ENCODE results near the gene SMYD4.
A peak's percentile ranks its signal among the peaks of the same experiment; 100 is the strongest.
"Not testable (repeated sequence)": the region's sequence is repeated elsewhere in the genome, so short reads cannot be mapped to it uniquely, and the experiment has no call there.

SMYD4 gene, protein sequence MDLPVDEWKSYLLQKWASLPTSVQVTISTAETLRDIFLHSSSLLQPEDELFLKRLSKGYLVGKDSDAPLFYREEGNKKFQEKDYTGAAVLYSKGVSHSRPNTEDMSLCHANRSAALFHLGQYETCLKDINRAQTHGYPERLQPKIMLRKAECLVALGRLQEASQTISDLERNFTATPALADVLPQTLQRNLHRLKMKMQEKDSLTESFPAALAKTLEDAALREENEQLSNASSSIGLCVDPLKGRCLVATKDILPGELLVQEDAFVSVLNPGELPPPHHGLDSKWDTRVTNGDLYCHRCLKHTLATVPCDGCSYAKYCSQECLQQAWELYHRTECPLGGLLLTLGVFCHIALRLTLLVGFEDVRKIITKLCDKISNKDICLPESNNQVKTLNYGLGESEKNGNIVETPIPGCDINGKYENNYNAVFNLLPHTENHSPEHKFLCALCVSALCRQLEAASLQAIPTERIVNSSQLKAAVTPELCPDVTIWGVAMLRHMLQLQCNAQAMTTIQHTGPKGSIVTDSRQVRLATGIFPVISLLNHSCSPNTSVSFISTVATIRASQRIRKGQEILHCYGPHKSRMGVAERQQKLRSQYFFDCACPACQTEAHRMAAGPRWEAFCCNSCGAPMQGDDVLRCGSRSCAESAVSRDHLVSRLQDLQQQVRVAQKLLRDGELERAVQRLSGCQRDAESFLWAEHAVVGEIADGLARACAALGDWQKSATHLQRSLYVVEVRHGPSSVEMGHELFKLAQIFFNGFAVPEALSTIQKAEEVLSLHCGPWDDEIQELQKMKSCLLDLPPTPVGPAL
- total RNA-seq: 28.3 to 68.3 (median 43.5) reads per million in 4 experiments

- DNase-seq: peak; percentile 83
Observed at GRCh38 chr17:1829592-1830257, at the start of gene SMYD4, which contains the start of gene RPA1. TSS of gene SMYD4 (minus strand) at chr17:1829902. CDS start at chr17:1827994, 1,908 bp downstream. TSS of gene RPA1 (plus strand) at chr17:1830005. CDS start at chr17:1830094, 89 bp downstream.

DNA sequence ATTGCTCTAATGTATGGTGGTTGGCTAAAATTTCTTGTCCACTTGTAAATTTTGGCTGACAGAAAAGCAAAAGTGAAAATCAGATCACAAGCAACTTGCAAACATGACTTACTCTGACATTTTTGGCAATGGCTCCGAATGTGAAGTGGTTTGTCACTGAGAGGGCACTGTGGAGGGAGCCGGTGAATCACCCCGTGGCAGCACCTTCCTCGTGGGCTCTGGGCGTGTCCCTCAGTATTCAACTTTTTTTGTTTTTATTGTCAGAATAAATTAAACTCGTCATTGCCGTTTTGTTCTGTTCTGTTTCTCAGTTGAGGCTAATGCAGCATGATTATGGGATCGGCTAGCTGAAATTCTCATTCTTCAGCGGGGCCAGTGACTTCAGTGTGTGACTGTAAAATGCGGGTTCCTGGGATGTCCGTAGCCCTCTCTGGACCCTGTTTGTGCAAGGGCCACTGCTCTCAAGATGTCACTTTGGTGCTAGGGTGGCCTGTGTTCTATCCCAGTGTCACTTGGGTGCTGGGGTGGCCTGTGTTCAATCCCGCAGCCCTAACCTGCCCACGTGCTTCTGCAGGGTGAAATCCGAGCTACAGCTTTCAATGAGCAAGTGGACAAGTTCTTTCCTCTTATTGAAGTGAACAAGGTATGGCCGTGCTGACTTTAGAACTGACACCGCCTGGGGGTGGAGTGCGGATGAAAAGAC, 48.9 kb upstream of the SMYD4 start:
- no peak for DNase-seq

DNA sequence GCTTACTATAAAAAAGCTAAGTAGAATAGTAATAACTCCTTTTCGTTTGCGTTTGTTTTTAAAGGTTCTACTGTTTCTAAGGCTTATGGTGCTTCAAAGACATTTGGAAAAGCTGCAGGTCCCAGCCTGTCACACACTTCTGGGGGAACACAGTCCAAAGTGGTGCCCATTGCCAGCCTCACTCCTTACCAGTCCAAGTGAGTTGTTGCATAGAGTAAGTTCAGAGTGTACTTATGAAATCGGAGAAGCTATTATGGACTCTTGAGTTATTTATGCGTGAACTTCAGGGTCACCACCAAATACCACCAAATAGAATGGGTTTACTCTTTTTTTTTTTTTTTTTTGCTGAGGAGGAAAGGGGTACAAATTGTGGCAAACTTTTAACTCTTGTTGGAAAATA, 45.9 kb upstream of the SMYD4 start:
- no peak for DNase-seq

- no peak for DNase-seq
Observed at GRCh38 chr17:1873418-1873817, 43.7 kb upstream of the SMYD4 start.

DNA sequence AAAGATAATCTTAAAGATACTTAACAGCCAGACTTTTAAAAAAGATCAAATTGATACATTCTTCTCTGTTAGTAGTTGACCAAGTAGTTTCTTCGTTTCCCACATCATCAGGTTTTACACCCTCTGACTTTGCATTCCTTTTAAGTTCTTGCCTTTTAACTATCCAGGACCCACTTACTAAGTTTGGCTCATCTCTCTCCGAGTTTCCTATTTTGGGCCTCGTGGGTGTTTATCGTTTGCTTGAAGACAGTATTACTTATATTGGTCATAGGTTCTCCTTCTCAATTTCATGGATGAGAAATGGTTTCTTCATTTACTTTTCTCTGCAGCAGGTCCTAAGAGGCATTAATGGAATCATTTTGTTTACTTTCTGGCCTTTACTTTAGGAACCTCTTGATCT, 43.3 kb upstream of the SMYD4 start:
- no peak for DNase-seq

- DNase-seq: no peak
Observed at GRCh38 chr17:1872254-1872653, 42.6 kb upstream of the SMYD4 start.

- no peak for DNase-seq
Observed at GRCh38 chr17:1871756-1872155, 42.1 kb upstream of the SMYD4 start.

DNA sequence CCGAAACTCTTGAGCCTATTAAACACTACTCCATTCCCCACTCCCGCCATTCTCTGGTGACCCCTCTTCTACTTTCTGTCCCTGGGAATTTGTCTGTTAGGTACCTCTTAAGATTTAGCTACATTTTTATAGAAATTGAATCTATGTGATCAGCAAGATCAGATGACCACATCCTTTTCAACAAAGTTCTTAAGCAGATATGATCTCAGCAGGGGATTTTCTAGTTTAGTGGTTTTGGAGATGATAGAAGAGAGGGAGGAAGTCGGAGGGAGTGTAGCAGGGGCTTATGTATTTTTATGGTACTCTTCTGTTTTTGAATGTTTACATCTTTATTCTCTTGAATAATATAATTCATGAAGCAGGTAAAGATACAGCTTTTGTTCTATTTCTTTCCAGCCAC, 40.9 kb upstream of the SMYD4 start:
- no peak for DNase-seq

GRCh38 chr17:1868090-1868489, 38.4 kb upstream of the SMYD4 start:
- DNase-seq: no peak

DNA sequence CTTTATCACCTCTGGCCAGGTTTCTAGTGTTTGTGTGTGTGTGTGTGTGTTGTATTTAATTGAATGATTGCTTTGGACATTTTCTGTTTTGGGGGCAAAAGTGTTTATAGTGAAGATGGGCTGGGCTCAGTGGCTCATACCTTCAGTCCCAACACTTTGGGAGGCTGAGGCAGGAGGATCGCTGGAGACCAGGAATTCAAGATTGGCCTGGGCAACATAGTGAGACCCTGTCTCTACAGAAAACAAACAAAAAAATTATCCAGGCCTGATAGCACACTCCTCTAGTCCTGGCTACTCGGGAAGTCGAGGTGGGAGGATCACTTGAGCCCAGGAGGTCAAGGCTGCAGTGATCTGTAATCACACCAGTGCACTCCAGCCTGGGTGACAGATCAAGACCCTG, 37.6 kb upstream of the SMYD4 start:
- DNase-seq: no peak

GRCh38 chr17:1865252-1866037, 35.7 kb upstream of the SMYD4 start:
- peak; percentile 13 for DNase-seq

- no peak for DNase-seq
Observed at GRCh38 chr17:1861391-1862010, 31.8 kb upstream of the SMYD4 start.

GRCh38 chr17:1860978-1861377, 31.3 kb upstream of the SMYD4 start:
- no peak for DNase-seq

GRCh38 chr17:1856462-1856861, 26.8 kb upstream of the SMYD4 start:
- not testable (repeated sequence) for DNase-seq

- DNase-seq: no peak
Observed at GRCh38 chr17:1853698-1854097, 24.0 kb upstream of the SMYD4 start.

DNA sequence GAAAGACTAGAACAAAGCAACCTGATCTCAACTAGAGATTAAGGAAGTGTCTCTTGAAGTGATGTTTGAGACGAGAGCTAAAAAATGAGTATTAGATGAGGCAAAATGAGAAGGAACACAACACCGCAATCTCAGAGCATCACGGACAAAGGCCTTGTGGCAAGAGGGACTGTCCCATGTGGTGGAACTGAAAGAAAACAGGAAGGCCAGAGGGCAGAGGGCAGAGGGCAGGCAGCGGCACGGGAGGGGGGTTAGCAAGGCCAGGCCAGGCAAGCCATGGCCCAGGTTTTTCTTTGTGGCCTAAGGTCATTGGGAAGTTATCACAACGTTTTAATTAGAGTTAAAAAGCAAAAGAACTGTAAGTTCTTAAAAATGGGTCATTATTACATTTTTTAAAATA, 22.6 kb upstream of the SMYD4 start:
- no peak for DNase-seq

- DNase-seq: no peak
Observed at GRCh38 chr17:1847191-1847590, 17.5 kb upstream of the SMYD4 start.

DNA sequence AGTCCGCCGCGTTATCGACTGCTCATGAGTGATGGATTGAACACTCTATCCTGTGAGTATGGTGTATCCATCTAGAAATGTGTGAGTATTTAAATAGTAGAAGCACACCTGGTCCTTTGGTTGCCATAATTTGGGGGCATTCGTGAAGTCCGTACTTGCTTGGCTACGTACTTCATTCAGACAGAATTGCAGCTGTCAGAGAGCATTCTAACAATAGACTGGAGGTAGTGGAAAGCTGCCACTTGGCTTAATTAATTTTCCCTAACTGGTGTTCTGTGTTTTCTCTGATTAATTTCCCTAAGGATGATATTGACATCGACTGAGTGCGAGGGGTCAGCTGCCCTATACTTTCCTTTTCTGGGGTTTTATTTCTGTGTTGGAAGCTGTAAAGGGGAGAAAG, 14.2 kb upstream of the SMYD4 start:
- no peak for DNase-seq

- DNase-seq: no peak
Observed at GRCh38 chr17:1839516-1839915, 9.8 kb upstream of the SMYD4 start.

- DNase-seq: no peak
Observed at GRCh38 chr17:1834380-1835149, 4.9 kb upstream of the SMYD4 start.

DNA sequence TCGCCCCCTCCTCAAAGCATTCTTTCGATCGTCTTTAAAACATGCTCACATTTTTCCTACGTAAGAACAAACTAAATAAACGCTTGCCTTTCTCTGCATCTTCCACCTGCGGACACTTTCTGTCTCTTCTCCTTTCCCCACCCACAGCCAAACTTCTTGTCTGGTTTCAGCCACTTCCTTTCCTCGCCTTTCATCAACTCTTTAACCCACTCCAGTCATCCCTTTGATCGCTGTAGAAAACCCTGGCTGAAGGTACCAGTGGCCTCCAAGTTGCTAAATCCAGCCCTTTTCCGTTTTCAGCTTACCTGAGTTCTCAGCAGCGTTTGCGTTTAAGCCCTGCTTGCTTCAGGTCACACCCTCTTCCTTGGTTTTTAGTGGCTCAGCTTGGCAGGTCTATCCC, 586 bp upstream of the SMYD4 start:
- no peak for DNase-seq

Data from effector CD8-positive, alpha-beta T cell (primary cell).